Tibial nerve (tissue), 4 donors: ENCODE measurements around the gene BANP.

Experiments used
- EP300 ChIP-seq, 2 donors: sonication (generic); formaldehyde crosslinking; IDR thresholded peaks; one replicate each; pipeline ENCODE4 v1.6.1; 2017; ENCODE audit warnings: antibody characterized with exemption in 2 of 2, mild to moderate bottlenecking in 1 of 2
- POLR2A ChIP-seq, 2 donors: fragments of 450-650 bp; IDR thresholded peaks; one replicate each; pipeline ENCODE4 v1.6.1; 2017; ENCODE audit warnings: antibody characterized with exemption in 2 of 2, mild to moderate bottlenecking in 2 of 2, moderate library complexity in 2 of 2
- TF ChIP-seq, protein P1 (sequence below), 5 experiments: fragments of 200-600 bp in 3 of 5; fragments of 450-650 bp in 2 of 5; sonication (generic) in 3 of 5; IDR thresholded peaks; one replicate each; pipeline ENCODE4 v1.5.1; 2016 to 2019; ENCODE audit warnings: antibody characterized with exemption in 5 of 5, mild to moderate bottlenecking in 3 of 5, moderate library complexity in 2 of 5

DNA sequence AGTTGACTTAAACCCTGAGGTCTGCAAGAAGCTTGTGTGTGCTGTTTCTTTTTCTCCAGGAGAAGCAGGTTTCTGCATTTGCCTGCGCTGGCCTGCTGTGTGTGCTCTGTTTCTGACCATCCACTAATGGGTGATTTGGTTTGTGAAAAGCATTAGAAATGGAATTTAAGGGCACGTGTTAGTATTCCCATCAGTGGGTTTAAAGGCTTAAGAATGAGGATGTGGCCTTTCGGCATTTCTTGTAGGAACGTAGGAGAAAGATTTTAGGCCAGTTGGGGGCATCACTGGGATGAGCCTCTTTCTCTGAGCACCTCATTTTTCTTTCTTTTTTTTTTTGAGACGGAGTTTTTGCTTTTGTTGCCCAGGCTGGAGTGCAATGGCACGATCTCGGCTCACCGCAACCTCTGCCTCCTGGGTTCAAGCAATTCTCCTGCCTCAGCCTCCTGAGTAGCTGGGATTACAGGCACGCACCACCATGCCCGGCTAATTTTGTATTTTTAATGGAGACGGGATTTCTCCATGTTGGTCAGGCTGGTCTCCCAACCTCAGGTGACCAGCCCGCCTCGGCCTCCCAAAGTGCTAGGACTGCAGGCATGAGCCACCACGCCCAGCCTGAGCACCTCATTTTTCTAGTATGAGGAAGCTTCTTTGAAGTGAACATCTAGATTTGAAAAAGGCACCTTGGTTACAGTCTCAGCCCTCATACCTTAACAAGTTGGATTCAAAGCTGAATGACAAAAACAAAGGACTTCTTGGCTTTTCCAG is 110.3 kb downstream of the BANP start:
- TF ChIP-seq, protein P1, sequence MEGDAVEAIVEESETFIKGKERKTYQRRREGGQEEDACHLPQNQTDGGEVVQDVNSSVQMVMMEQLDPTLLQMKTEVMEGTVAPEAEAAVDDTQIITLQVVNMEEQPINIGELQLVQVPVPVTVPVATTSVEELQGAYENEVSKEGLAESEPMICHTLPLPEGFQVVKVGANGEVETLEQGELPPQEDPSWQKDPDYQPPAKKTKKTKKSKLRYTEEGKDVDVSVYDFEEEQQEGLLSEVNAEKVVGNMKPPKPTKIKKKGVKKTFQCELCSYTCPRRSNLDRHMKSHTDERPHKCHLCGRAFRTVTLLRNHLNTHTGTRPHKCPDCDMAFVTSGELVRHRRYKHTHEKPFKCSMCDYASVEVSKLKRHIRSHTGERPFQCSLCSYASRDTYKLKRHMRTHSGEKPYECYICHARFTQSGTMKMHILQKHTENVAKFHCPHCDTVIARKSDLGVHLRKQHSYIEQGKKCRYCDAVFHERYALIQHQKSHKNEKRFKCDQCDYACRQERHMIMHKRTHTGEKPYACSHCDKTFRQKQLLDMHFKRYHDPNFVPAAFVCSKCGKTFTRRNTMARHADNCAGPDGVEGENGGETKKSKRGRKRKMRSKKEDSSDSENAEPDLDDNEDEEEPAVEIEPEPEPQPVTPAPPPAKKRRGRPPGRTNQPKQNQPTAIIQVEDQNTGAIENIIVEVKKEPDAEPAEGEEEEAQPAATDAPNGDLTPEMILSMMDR (IDR thresholded peaks at IDR 0.05): no peak
- no peak for TF ChIP-seq EP300 (IDR thresholded peaks at IDR 0.05)
- no peak for TF ChIP-seq POLR2A (IDR thresholded peaks at IDR 0.05)
